ENCODE results near the gene BBS2. TPM values are rescaled to one million over a fixed set of nuclear protein-coding genes. Genes with fewer than 3 reads are reported as not detected.
A peak's percentile ranks its signal among the peaks of the same experiment; 100 is the strongest.

Gene BBS2
- total RNA-seq, 1 experiment from 2014 or later, result 37.1 TPM

- peak; percentile 12 for DNase-seq (ENCODE audit: low read depth)
These were observed 41.4 kb downstream of the BBS2 start for GRCh38 chr16:56478281-56479049.

GRCh38 chr16:56477096-56477878, 42.5 kb downstream of the BBS2 start:
- DNase-seq (ENCODE audit: low read depth), result peak; percentile 91

GRCh38 chr16:56475201-56475600, 44.6 kb downstream of the BBS2 start:
- no peak for DNase-seq (ENCODE audit: low read depth)

GRCh38 chr16:56470666-56471065, 49.2 kb downstream of the BBS2 start:
- no peak for DNase-seq (ENCODE audit: low read depth)

GRCh38 chr16:56470232-56470631, 49.6 kb downstream of the BBS2 start:
- DNase-seq (ENCODE audit: low read depth), result no peak

- no peak for DNase-seq (ENCODE audit: low read depth)
These were observed 50.1 kb downstream of the BBS2 start for GRCh38 chr16:56469748-56470147.

- no peak for DNase-seq (ENCODE audit: low read depth)
These were observed 51.0 kb downstream of the BBS2 start for GRCh38 chr16:56468800-56469199.

GRCh38 chr16:56466344-56466743, 53.5 kb downstream of the BBS2 start:
- no peak for DNase-seq (ENCODE audit: low read depth)

GRCh38 chr16:56463153-56463552, 56.7 kb downstream of the BBS2 start:
- no peak for DNase-seq (ENCODE audit: low read depth)

- no peak for DNase-seq (ENCODE audit: low read depth)
These were observed 57.6 kb downstream of the BBS2 start for GRCh38 chr16:56462064-56462796.

- no peak for DNase-seq (ENCODE audit: low read depth)
These were observed 59.7 kb downstream of the BBS2 start for GRCh38 chr16:56460101-56460500.

GRCh38 chr16:56457927-56458470, 61.8 kb downstream of the BBS2 start:
- DNase-seq (ENCODE audit: low read depth), result no peak

- peak; percentile 48 for DNase-seq (ENCODE audit: low read depth)
These were observed 67.8 kb downstream of the BBS2 start for GRCh38 chr16:56451753-56452689.

- peak; percentile 97 for DNase-seq (ENCODE audit: low read depth)
These were observed 68.7 kb downstream of the BBS2 start, which contains the start of the genes NUDT21 and OGFOD1 for GRCh38 chr16:56450986-56451752. TSS of gene NUDT21 (minus strand) at chr16:56451332. CDS start at chr16:56451202, 130 bp downstream. TSS of gene OGFOD1 (plus strand) at chr16:56451554. CDS start at chr16:56451613, 59 bp downstream.

- peak; percentile 19 for DNase-seq (ENCODE audit: low read depth)
These were observed 69.4 kb downstream of the BBS2 start for GRCh38 chr16:56450275-56450985.

GRCh38 chr16:56448005-56448404, 71.8 kb downstream of the BBS2 start:
- no peak for DNase-seq (ENCODE audit: low read depth)

- no peak for DNase-seq (ENCODE audit: low read depth)
These were observed 72.5 kb downstream of the BBS2 start for GRCh38 chr16:56447286-56447685.

GRCh38 chr16:56438038-56438437, 81.8 kb downstream of the BBS2 start:
- no peak for DNase-seq (ENCODE audit: low read depth)

GRCh38 chr16:56436258-56436657, 83.6 kb downstream of the BBS2 start:
- DNase-seq (ENCODE audit: low read depth), result no peak

All from LHCN-M2 (cell line).